WERI-Rb-1 (cell line): ENCODE results near the gene CDH4.

Source experiments
- DNase-seq: peaks from one replicate; pipeline ENCODE4 v3.0.0-alpha.2; 2020
- H3K27ac ChIP-seq: fragments of 250-450 bp; sonication (Bioruptor Pico); 2 replicates; pipeline ENCODE4 v1.5.1; 2020; ENCODE audit warnings: mild to moderate bottlenecking, moderate library complexity
- H3K27me3 ChIP-seq: fragments of 250-450 bp; sonication (Bioruptor Pico); 2 replicates; pipeline ENCODE4 v1.5.1; 2021; ENCODE audit warnings: mild to moderate bottlenecking, low read depth, moderate library complexity; ENCODE audit not compliant: insufficient read depth, severe bottlenecking
- H3K36me3 ChIP-seq: fragments of 250-450 bp; sonication (Bioruptor Pico); 2 replicates; pipeline ENCODE4 v1.5.1; 2020; ENCODE audit warnings: mild to moderate bottlenecking, moderate library complexity
- H3K4me3 ChIP-seq: 2 replicates; pipeline ENCODE4 v1.5.1; 2011; ENCODE audit warnings: low read depth, mild to moderate bottlenecking, control low read depth, low read length
- H3K9me3 ChIP-seq: fragments of 250-450 bp; sonication (Bioruptor Pico); 2 replicates; pipeline ENCODE4 v1.5.1; 2021; ENCODE audit warnings: mild to moderate bottlenecking, moderate library complexity; ENCODE audit not compliant: severe bottlenecking
- CTCF ChIP-seq: IDR thresholded peaks from 2 replicates; pipeline ENCODE4 v1.5.1; 2011; ENCODE audit warnings: low read depth, mild to moderate bottlenecking, control low read depth, inconsistent platforms, low read length

CDH4 gene

GRCh38 chr20:61292391-61292790 lies 40.3 kb downstream of the CDH4 start:
- no peak for TF ChIP-seq CTCF
- no peaks in the 10 kb centered on the region for H3K9me3 ChIP-seq
- no peak overlapping the region for H3K27ac ChIP-seq
- H3K4me3 ChIP-seq, result no peak overlapping the region
- H3K27me3 ChIP-seq, result peaks cover 90% of the 10 kb centered on the region
- no peak for DNase-seq
- H3K36me3 ChIP-seq, result no peaks in the 10 kb centered on the region

GRCh38 chr20:61292821-61293612 lies 41.0 kb downstream of the CDH4 start:
- H3K9me3 ChIP-seq, result no peaks in the 10 kb centered on the region
- no peak for DNase-seq
- peaks cover 91% of the 10 kb centered on the region for H3K27me3 ChIP-seq
- no peak overlapping the region for H3K4me3 ChIP-seq
- no peak overlapping the region for H3K27ac ChIP-seq
- no peak for TF ChIP-seq CTCF
- no peaks in the 10 kb centered on the region for H3K36me3 ChIP-seq

- H3K27me3 ChIP-seq, result peaks cover 91% of the 10 kb centered on the region
- H3K4me3 ChIP-seq, result no peak overlapping the region
- no peak for DNase-seq
- no peaks in the 10 kb centered on the region for H3K36me3 ChIP-seq
- no peaks in the 10 kb centered on the region for H3K9me3 ChIP-seq
- no peak for TF ChIP-seq CTCF
- H3K27ac ChIP-seq, result no peak overlapping the region
Observed at GRCh38 chr20:61293951-61294350, 41.9 kb downstream of the CDH4 start.

- peaks cover 99% of the 10 kb centered on the region for H3K27me3 ChIP-seq
- DNase-seq, result no peak
- TF ChIP-seq CTCF, result no peak
Observed at GRCh38 chr20:61295249-61295648, 43.2 kb downstream of the CDH4 start.

GRCh38 chr20:61295682-61296628 lies 43.9 kb downstream of the CDH4 start:
- H3K4me3 ChIP-seq, result no peak overlapping the region
- TF ChIP-seq CTCF, result no peak
- no peak for DNase-seq
- H3K27ac ChIP-seq, result no peak overlapping the region
- no peaks in the 10 kb centered on the region for H3K9me3 ChIP-seq
- peaks cover 100% of the 10 kb centered on the region for H3K27me3 ChIP-seq
- H3K36me3 ChIP-seq, result no peaks in the 10 kb centered on the region

More at GRCh38 chr20:61295249-61295648, 43.2 kb downstream of the CDH4 start:
- Histone ChIP-seq H3K9me3 (no peaks in the 10 kb centered on the region), H3K36me3 (no peaks in the 10 kb centered on the region), H3K27ac (no peak overlapping the region), H3K4me3 (no peak overlapping the region)
